ENCODE measurements around the gene PPP2R2B. TPM values are rescaled to one million over a fixed set of nuclear protein-coding genes. Genes with fewer than 3 reads are reported as not detected.
A peak's percentile ranks its signal among the peaks of the same experiment; 100 is the strongest.

Gene PPP2R2B
- total RNA-seq, 4 donors from 2014 or later: 1.2 to 2.9 (median 1.9) TPM

DNA sequence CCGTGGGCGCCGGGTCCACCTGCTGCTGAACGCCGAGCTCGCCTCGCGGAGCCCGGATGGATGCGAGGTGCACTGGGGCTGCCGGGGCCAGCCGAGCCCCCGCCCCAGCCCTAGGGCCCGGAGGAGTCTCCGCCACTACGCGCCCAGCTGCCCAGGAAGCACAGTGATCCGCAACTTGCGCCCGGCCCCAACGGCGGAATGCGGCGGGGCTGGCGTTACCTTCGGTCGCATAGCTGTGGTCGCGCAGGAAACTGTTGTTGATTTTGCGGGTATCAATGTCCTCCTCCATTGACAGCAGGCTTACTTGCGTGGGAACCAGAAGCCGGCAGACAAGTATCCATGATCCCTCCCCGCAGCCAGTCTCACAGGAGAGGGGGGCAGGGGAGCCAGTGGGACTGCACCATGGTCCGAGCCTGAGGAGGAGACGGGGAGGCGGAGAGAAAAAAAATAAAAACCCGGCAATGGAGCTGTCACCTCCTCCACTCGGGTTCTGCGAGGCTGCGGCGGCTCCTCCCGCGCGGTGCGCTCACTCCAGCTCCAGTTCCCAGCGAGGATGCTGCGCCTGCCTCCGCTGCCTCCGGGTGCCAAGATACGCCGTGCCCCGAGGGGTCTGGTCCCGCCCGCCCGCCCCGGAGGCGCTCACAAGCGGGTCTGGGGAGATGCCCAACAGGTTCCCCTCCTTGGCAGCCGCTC is 628 bp downstream of the PPP2R2B start:
- Histone ChIP-seq H3K27ac (peak overlapping the region in 2 of 4 donors; percentile 19 to 22), H3K9me3 (no peaks in the 10 kb centered on the region), H3K27me3 (peaks cover 0 to 11% of the 10 kb centered on the region in 2 donors), H3K4me3 (peak overlapping the region; percentile 24 to 55 (median 40)), H3K4me1 (peaks cover 0 to 14% (median 0%) of the 10 kb centered on the region in 4 donors), H3K36me3 (no peaks in the 10 kb centered on the region)
- DNase-seq: peak in 1 of 3 donors; percentile 48
- TF ChIP-seq CTCF (IDR thresholded peaks at IDR 0.05) (no peak), POLR2A (IDR thresholded peaks at IDR 0.05) (no peak)

DNA sequence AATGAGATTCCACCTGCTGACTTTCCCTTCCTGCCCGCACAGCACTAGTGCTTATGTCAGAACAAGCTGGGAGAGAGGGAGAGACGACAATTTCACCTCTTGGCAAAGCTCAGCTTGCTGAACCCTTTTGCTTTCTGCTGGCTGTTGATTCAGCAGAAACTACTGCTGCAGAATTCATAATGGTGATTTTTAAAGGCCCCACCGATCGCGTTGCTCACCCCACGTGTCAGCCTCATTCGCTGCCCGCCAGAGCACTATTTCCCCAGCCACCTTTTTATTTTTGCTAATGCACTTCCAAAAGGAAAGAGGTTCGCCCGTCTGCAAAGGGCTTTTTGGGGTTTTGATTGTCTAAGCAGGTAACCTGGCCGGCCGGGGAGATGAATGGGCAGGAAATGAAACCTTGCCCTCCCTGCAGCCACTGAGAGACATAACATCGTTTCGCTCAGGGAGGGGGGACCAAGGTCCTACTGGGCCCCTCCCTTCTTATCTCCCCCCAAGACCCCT is 1.3 kb downstream of the PPP2R2B start:
- no peaks in the 10 kb centered on the region for H3K9me3 ChIP-seq
- peaks cover 0 to 11% of the 10 kb centered on the region in 2 donors for H3K27me3 ChIP-seq
- TF ChIP-seq POLR2A (IDR thresholded peaks at IDR 0.05): no peak
- no peak for TF ChIP-seq CTCF (IDR thresholded peaks at IDR 0.05)
- H3K4me3 ChIP-seq: peak overlapping the region; percentile 24 to 55 (median 40)
- no peaks in the 10 kb centered on the region for H3K36me3 ChIP-seq
- no peak for DNase-seq
- H3K4me1 ChIP-seq: peaks cover 0 to 14% (median 0%) of the 10 kb centered on the region in 4 donors
- H3K27ac ChIP-seq: peak overlapping the region in 2 of 4 donors; percentile 19 to 22

GRCh38 chr5:146873186-146873917 is 5.2 kb downstream of the PPP2R2B start:
- DNase-seq: no peak
- Histone ChIP-seq H3K27ac (no peak overlapping the region), H3K4me3 (no peak overlapping the region), H3K9me3 (no peaks in the 10 kb centered on the region), H3K4me1 (peaks cover 0 to 10% (median 0%) of the 10 kb centered on the region in 4 donors), H3K36me3 (no peaks in the 10 kb centered on the region), H3K27me3 (peaks cover 0 to 8% of the 10 kb centered on the region in 2 donors)
- no peak for TF ChIP-seq CTCF (IDR thresholded peaks at IDR 0.05)
- no peak for TF ChIP-seq POLR2A (IDR thresholded peaks at IDR 0.05)

DNA sequence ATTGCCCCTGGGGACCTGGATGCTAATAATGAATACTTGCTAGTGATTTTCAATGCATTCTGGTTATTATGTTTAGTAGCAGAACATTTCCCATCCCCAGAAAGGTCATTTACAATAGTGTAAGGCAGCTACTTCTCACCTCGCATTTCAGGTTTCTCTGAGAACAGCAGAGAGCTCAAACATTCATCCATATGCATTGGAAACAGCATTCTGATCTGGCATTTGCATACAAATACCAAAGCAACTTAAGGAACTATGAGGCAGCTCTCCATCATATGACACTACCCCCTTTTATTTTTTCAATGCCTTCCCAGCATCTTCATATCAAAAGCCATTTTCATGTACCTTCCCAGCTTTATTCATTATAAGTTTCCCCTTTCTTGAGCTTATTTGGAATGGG is 6.4 kb downstream of the PPP2R2B start:
- Histone ChIP-seq H3K36me3 (no peaks in the 10 kb centered on the region), H3K27ac (no peak overlapping the region), H3K4me1 (no peaks in the 10 kb centered on the region), H3K4me3 (no peak overlapping the region), H3K27me3 (peaks cover 0 to 4% of the 10 kb centered on the region in 2 donors), H3K9me3 (no peaks in the 10 kb centered on the region)
- TF ChIP-seq CTCF (IDR thresholded peaks at IDR 0.05) (no peak), POLR2A (IDR thresholded peaks at IDR 0.05) (no peak)
- DNase-seq: no peak

GRCh38 chr5:146867996-146868708 is 10.4 kb downstream of the PPP2R2B start:
- DNase-seq: no peak

More at GRCh38 chr5:146867996-146868708, 10.4 kb downstream of the PPP2R2B start:
- no peaks in the 10 kb centered on the region for H3K27me3 ChIP-seq
- H3K27ac ChIP-seq: no peak overlapping the region
- no peaks in the 10 kb centered on the region for H3K36me3 ChIP-seq
- no peak overlapping the region for H3K4me3 ChIP-seq
- TF ChIP-seq POLR2A (IDR thresholded peaks at IDR 0.05) (no peak), CTCF (IDR thresholded peaks at IDR 0.05) (no peak)
- no peaks in the 10 kb centered on the region for H3K9me3 ChIP-seq
- no peaks in the 10 kb centered on the region for H3K4me1 ChIP-seq

Measured in Peyer's patch (tissue), 4 donors.